GM23338 (cell line): ENCODE measurements around the gene PCDHGB3.

Experiments used
- CREB1 ChIP-seq: fragments of 250-450 bp; sonication (Bioruptor Pico); IDR thresholded peaks from 2 replicates; pipeline ENCODE4 v1.5.0; 2020; ENCODE audit warnings: low read depth, mild to moderate bottlenecking, moderate library complexity
- CTCF ChIP-seq, 2 experiments: fragments of 200-600 bp in 1 of 2; sonication (generic) in 1 of 2; conservative IDR thresholded peaks; 2 replicates each; pipeline versions ENCODE4 v1.5.1 to v1.6.1; 2016 to 2017; ENCODE audit warnings: antibody characterized with exemption in 2 of 2, low read depth in 2 of 2, mild to moderate bottlenecking in 2 of 2, moderate library complexity in 1 of 2
- EZH2phosphoT487 ChIP-seq: fragments of 200-600 bp; sonication (generic); IDR thresholded peaks from one replicate; pipeline ENCODE4 v1.8.1; 2018; ENCODE audit warnings: antibody characterized with exemption; ENCODE audit not compliant: unreplicated experiment
- ZNF114 ChIP-seq: fragments of 250-450 bp; sonication (Bioruptor Pico); IDR thresholded peaks from 2 replicates; pipeline ENCODE4 v1.5.0; 2020; ENCODE audit warnings: mild to moderate bottlenecking, moderate library complexity

GRCh38 chr5:141403387-141403786, 33.3 kb downstream of the PCDHGB3 start:
- TF ChIP-seq CTCF (conservative IDR thresholded peaks at IDR 0.05; ENCODE audit: low read depth in 2 of 2) (no peak), EZH2phosphoT487 (no peak), CREB1 (CRISPR knock-in tag) (no peak), ZNF114 (CRISPR knock-in tag) (no peak)
